Mesothelial cell of epicardium (in vitro differentiated cells): ENCODE results near the gene ABCA1. TPM values are rescaled to one million over a fixed set of nuclear protein-coding genes. Genes with fewer than 3 reads are reported as not detected.
"Not testable (repeated sequence)": the region's sequence is repeated elsewhere in the genome, so short reads cannot be mapped to it uniquely, and the experiment has no call there.

Experiments
- DNase-seq, 2 experiments: peaks; one replicate each; pipeline ENCODE4 v3.0.0; 2021; ENCODE audit warnings: low spot score in 2 of 2; ENCODE audit not compliant: unreplicated experiment in 2 of 2
- H3K27ac Mint-ChIP-seq: 2 replicates; pipeline ENCODE4 v1.8.0; 2021; ENCODE audit warnings: mixed read lengths
- H3K27me3 Mint-ChIP-seq: 2 replicates; pipeline ENCODE4 v1.8.0; 2021; ENCODE audit warnings: low read depth, mixed read lengths
- H3K36me3 Mint-ChIP-seq: 2 replicates; pipeline ENCODE4 v1.8.0; 2021; ENCODE audit warnings: mixed read lengths
- H3K4me1 Mint-ChIP-seq: 2 replicates; pipeline ENCODE4 v1.8.0; 2021; ENCODE audit warnings: mixed read lengths
- H3K4me3 Mint-ChIP-seq: 2 replicates; pipeline ENCODE4 v1.8.0; 2021; ENCODE audit warnings: mild to moderate bottlenecking, moderate library complexity, mixed read lengths
- H3K9me3 Mint-ChIP-seq: 2 replicates; pipeline ENCODE4 v1.8.0; 2021; ENCODE audit warnings: mixed read lengths
- total RNA-seq: library from RNA; stranded (reverse); gene quantifications from 3 replicates; pipeline ENCODE4 v1.2.1, GENCODE V29; 2021
- TF ChIP-seq, protein P1 (sequence below): fragments of 200-600 bp; sonication (generic); IDR thresholded peaks from one replicate; pipeline ENCODE4 v1.5.0; 2021; ENCODE audit warnings: antibody characterized with exemption; ENCODE audit not compliant: unreplicated experiment

Gene ABCA1
- total RNA-seq, 1 donor from 2014 or later = 39.9 TPM

- Mint-ChIP-seq H3K36me3 (no peaks in the 10 kb centered on the region), H3K4me3 (no peak overlapping the region), H3K27ac (no peak overlapping the region), H3K9me3 (no peaks in the 10 kb centered on the region), H3K4me1 (peaks cover 12% of the 10 kb centered on the region), H3K27me3 (no peaks in the 10 kb centered on the region)
- no peak for DNase-seq
- TF ChIP-seq, protein P1, sequence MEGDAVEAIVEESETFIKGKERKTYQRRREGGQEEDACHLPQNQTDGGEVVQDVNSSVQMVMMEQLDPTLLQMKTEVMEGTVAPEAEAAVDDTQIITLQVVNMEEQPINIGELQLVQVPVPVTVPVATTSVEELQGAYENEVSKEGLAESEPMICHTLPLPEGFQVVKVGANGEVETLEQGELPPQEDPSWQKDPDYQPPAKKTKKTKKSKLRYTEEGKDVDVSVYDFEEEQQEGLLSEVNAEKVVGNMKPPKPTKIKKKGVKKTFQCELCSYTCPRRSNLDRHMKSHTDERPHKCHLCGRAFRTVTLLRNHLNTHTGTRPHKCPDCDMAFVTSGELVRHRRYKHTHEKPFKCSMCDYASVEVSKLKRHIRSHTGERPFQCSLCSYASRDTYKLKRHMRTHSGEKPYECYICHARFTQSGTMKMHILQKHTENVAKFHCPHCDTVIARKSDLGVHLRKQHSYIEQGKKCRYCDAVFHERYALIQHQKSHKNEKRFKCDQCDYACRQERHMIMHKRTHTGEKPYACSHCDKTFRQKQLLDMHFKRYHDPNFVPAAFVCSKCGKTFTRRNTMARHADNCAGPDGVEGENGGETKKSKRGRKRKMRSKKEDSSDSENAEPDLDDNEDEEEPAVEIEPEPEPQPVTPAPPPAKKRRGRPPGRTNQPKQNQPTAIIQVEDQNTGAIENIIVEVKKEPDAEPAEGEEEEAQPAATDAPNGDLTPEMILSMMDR = no peak
These were observed 27.6 kb downstream of the ABCA1 start for GRCh38 chr9:104900324-104900723.

- no peaks in the 10 kb centered on the region for H3K36me3 Mint-ChIP-seq
- no peak overlapping the region for H3K4me3 Mint-ChIP-seq
- no peak for DNase-seq
- H3K27me3 Mint-ChIP-seq = no peaks in the 10 kb centered on the region
- peaks cover 10% of the 10 kb centered on the region for H3K4me1 Mint-ChIP-seq
- no peaks in the 10 kb centered on the region for H3K9me3 Mint-ChIP-seq
- TF ChIP-seq, protein P1 = no peak
- no peak overlapping the region for H3K27ac Mint-ChIP-seq
These were observed 28.2 kb downstream of the ABCA1 start for GRCh38 chr9:104899759-104900247.

DNA sequence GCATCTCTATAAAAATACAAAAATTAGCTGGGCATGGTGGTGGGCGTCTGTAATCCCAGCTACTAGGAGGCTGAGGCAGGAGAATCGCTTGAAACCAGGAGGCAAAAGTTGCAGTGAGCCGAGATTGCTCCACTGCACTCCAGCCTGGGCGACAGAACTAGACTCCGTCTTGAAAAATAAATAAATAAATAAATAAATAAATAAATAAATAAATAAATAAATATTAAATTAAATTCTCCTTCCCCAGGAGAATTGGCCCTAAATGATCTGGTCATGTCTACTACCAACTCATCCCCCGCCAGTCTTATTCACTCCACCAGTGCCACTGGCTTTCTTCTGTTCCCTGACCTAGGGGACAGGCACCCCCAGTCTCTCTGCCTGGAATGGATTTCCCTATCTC lies 29.6 kb downstream of the ABCA1 start:
- H3K9me3 Mint-ChIP-seq, H3K36me3 Mint-ChIP-seq, H3K27me3 Mint-ChIP-seq, DNase-seq, H3K4me3 Mint-ChIP-seq, H3K4me1 Mint-ChIP-seq, H3K27ac Mint-ChIP-seq: not testable (repeated sequence)

- no peaks in the 10 kb centered on the region for H3K9me3 Mint-ChIP-seq
- no peak overlapping the region for H3K4me3 Mint-ChIP-seq
- no peak overlapping the region for H3K27ac Mint-ChIP-seq
- TF ChIP-seq, protein P1 = no peak
- DNase-seq = no peak
- peaks cover 2% of the 10 kb centered on the region for H3K36me3 Mint-ChIP-seq
- no peaks in the 10 kb centered on the region for H3K27me3 Mint-ChIP-seq
- H3K4me1 Mint-ChIP-seq = peaks cover 10% of the 10 kb centered on the region
These were observed 31.8 kb downstream of the ABCA1 start for GRCh38 chr9:104896131-104896530.

GRCh38 chr9:104895572-104895971 lies 32.4 kb downstream of the ABCA1 start:
- Mint-ChIP-seq H3K27me3 (no peaks in the 10 kb centered on the region), H3K9me3 (no peaks in the 10 kb centered on the region), H3K4me3 (no peak overlapping the region), H3K4me1 (peaks cover 6% of the 10 kb centered on the region), H3K36me3 (peaks cover 2% of the 10 kb centered on the region), H3K27ac (no peak overlapping the region)
- TF ChIP-seq, protein P1 = no peak
- DNase-seq = no peak

DNA sequence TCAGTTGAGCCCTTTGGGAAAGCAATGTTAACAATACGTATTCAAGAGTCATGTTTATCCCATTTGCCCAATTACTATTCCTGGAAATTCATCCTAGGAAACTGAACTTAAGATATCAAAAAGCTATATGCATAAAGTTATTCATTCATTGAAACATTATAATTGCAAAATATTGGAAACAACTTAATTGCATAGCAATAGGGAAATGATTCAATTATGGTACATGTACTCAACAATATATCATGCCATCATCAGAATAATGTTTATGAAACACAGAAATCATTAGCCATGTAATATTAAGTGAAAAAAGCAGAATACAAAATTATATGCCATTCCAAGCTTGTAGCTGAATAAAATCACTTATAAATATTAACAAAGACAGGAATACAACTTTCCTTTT lies 35.3 kb downstream of the ABCA1 start:
- Mint-ChIP-seq H3K9me3 (no peaks in the 10 kb centered on the region), H3K27ac (no peak overlapping the region), H3K36me3 (peaks cover 2% of the 10 kb centered on the region), H3K27me3 (no peaks in the 10 kb centered on the region), H3K4me3 (no peak overlapping the region), H3K4me1 (peaks cover 5% of the 10 kb centered on the region)
- no peak for DNase-seq
- TF ChIP-seq, protein P1 = no peak
